CD8-positive, alpha-beta memory T cell (primary cell): ENCODE measurements around the gene ZCCHC7. TPM values are rescaled to one million over a fixed set of nuclear protein-coding genes. Genes with fewer than 3 reads are reported as not detected.
"Not testable (repeated sequence)": the region's sequence is repeated elsewhere in the genome, so short reads cannot be mapped to it uniquely, and the experiment has no call there.

Experiments used
- CTCF ChIA-PET: fragments of 350-600 bp; sonication (Branson Sonifier 250); formaldehyde crosslinking; loops from one replicate; lab custom pipeline; 2021; ENCODE audit warnings: antibody characterized with exemption; lab: Charles Lee
- POLR2A ChIA-PET: fragments of 350-600 bp; sonication (Branson Sonifier 250); formaldehyde crosslinking; loops from one replicate; lab custom pipeline; 2021; ENCODE audit warnings: antibody characterized with exemption; lab: Charles Lee
- DNase-seq, 5 donors: peaks; one replicate each; pipeline versions ENCODE4 v3.0.0 to v3.0.0-alpha.2; 2020 to 2022; ENCODE audit warnings: mixed read lengths in 1 of 5
- H3K27ac ChIP-seq: one replicate; pipeline ENCODE4 v1.7.0; 2013; ENCODE audit warnings: low read depth, mild to moderate bottlenecking, low read length, moderate library complexity
- H3K27me3 ChIP-seq: 2 replicates; pipeline ENCODE4 v1.7.0; 2013; ENCODE audit warnings: low read length, mild to moderate bottlenecking; ENCODE audit not compliant: insufficient read depth, poor library complexity, severe bottlenecking
- H3K36me3 ChIP-seq: 2 replicates; pipeline ENCODE4 v1.7.0; 2013; ENCODE audit warnings: mild to moderate bottlenecking, low read length, moderate library complexity; ENCODE audit not compliant: insufficient read depth
- H3K4me1 ChIP-seq: 2 replicates; pipeline ENCODE4 v1.7.0; 2013; ENCODE audit warnings: mild to moderate bottlenecking, low read length, moderate library complexity; ENCODE audit not compliant: insufficient read depth
- H3K4me3 ChIP-seq: 2 replicates; pipeline ENCODE4 v1.7.0; 2013; ENCODE audit warnings: mild to moderate bottlenecking, low read length
- H3K9me3 ChIP-seq: 2 replicates; pipeline ENCODE4 v1.7.0; 2013; ENCODE audit warnings: mild to moderate bottlenecking, low read length
- H3K27ac Mint-ChIP-seq, 8 donors: one replicate each; pipeline ENCODE4 v1.8.0; 2020 to 2021; ENCODE audit warnings: mixed read lengths in 8 of 8, mild to moderate bottlenecking in 6 of 8, inconsistent platforms in 3 of 8, moderate library complexity in 3 of 8
- H3K27me3 Mint-ChIP-seq, 2 donors: one replicate each; pipeline ENCODE4 v1.8.0; 2020 to 2021; ENCODE audit warnings: mixed read lengths in 2 of 2, mild to moderate bottlenecking in 1 of 2, moderate library complexity in 1 of 2
- H3K36me3 Mint-ChIP-seq, 3 donors: one replicate each; pipeline ENCODE4 v1.8.0; 2020 to 2021; ENCODE audit warnings: mixed read lengths in 3 of 3, inconsistent platforms in 1 of 3, mild to moderate bottlenecking in 1 of 3
- H3K4me1 Mint-ChIP-seq, 3 donors: one replicate each; pipeline ENCODE4 v1.8.0; 2020 to 2021; ENCODE audit warnings: mixed read lengths in 3 of 3, inconsistent platforms in 1 of 3, mild to moderate bottlenecking in 1 of 3
- H3K4me3 Mint-ChIP-seq, 7 donors: one replicate each; pipeline ENCODE4 v1.8.0; 2020 to 2021; ENCODE audit warnings: mixed read lengths in 7 of 7, mild to moderate bottlenecking in 6 of 7, moderate library complexity in 4 of 7, inconsistent platforms in 2 of 7
- H3K9me3 Mint-ChIP-seq, 5 donors: one replicate each; pipeline ENCODE4 v1.8.0; 2020 to 2022; ENCODE audit warnings: mixed read lengths in 5 of 5, mild to moderate bottlenecking in 3 of 5, moderate library complexity in 2 of 5, inconsistent platforms in 1 of 5
- polyA plus RNA-seq: library from polyadenylated mRNA; unstranded; fragments of 300-500 nt; fragmentation: Illumina TruSeq; gene quantifications from one replicate; pipeline ENCODE4 v1.2.3, GENCODE V29; 2021
- total RNA-seq, 2 experiments: library from RNA; stranded (reverse); gene quantifications; one replicate each; pipeline ENCODE4 v1.2.3, GENCODE V29; 2021

Gene ZCCHC7
- total and polyA plus RNA-seq, 3 experiments from 2014 or later = 25.6 to 35.2 (median 27.1) TPM

GRCh38 chr9:37385286-37385685, 264.9 kb downstream of the ZCCHC7 start:
- ChIA-PET CTCF (interaction anchor here (0.9 kb wide), 1 partner anchor 8 kb away, joined by 3 read pairs; no protein-coding TSS in a partner anchor), POLR2A (no interaction called here)
- Histone ChIP-seq H3K27ac (no peak overlapping the region), H3K4me1 (no peaks in the 10 kb centered on the region), H3K4me3 (no peak overlapping the region), H3K27me3 (no peaks in the 10 kb centered on the region), H3K36me3 (no peaks in the 10 kb centered on the region), H3K9me3 (no peaks in the 10 kb centered on the region)
- peaks cover 0 to 7% (median 0%) of the 10 kb centered on the region in 3 donors for H3K36me3 Mint-ChIP-seq
- no peaks in the 10 kb centered on the region for H3K4me1 Mint-ChIP-seq
- peaks cover 0 to 3% of the 10 kb centered on the region in 2 donors for H3K27me3 Mint-ChIP-seq
- H3K27ac Mint-ChIP-seq = no peak overlapping the region
- H3K9me3 Mint-ChIP-seq = no peaks in the 10 kb centered on the region
- H3K4me3 Mint-ChIP-seq = no peak overlapping the region
- no peak for DNase-seq

GRCh38 chr9:37386988-37387387, 266.6 kb downstream of the ZCCHC7 start:
- H3K4me1 ChIP-seq = no peaks in the 10 kb centered on the region
- no peak overlapping the region for H3K4me3 Mint-ChIP-seq
- no peaks in the 10 kb centered on the region for H3K27me3 ChIP-seq
- H3K9me3 Mint-ChIP-seq = no peaks in the 10 kb centered on the region
- H3K27ac ChIP-seq = no peak overlapping the region
- no peak overlapping the region for H3K27ac Mint-ChIP-seq
- H3K36me3 ChIP-seq = no peaks in the 10 kb centered on the region
- CTCF ChIA-PET = no interaction called here
- no peak overlapping the region for H3K4me3 ChIP-seq
- H3K9me3 ChIP-seq = no peaks in the 10 kb centered on the region
- DNase-seq = no peak
- H3K27me3 Mint-ChIP-seq = no peaks in the 10 kb centered on the region
- POLR2A ChIA-PET = no interaction called here
- H3K4me1 Mint-ChIP-seq = peaks cover 1 to 7% (median 3%) of the 10 kb centered on the region in 3 donors
- H3K36me3 Mint-ChIP-seq = peaks cover 0 to 3% (median 0%) of the 10 kb centered on the region in 3 donors

GRCh38 chr9:37390759-37391158, 270.4 kb downstream of the ZCCHC7 start:
- no peak overlapping the region for H3K27ac Mint-ChIP-seq
- peaks cover 0 to 2% of the 10 kb centered on the region in 2 donors for H3K27me3 Mint-ChIP-seq
- H3K4me3 Mint-ChIP-seq = no peak overlapping the region
- peak in 3 of 5 donors; percentile 10 to 13 (median 11) for DNase-seq
- ChIA-PET CTCF (no interaction called here), POLR2A (no interaction called here)
- H3K9me3 Mint-ChIP-seq = no peaks in the 10 kb centered on the region
- H3K4me1 ChIP-seq = no peaks in the 10 kb centered on the region
- H3K36me3 Mint-ChIP-seq = no peaks in the 10 kb centered on the region
- no peaks in the 10 kb centered on the region for H3K36me3 ChIP-seq
- no peak overlapping the region for H3K27ac ChIP-seq
- H3K27me3 ChIP-seq = no peaks in the 10 kb centered on the region
- H3K4me3 ChIP-seq = no peak overlapping the region
- H3K9me3 ChIP-seq = no peaks in the 10 kb centered on the region
- H3K4me1 Mint-ChIP-seq = peaks cover 1 to 7% (median 3%) of the 10 kb centered on the region in 3 donors

- Mint-ChIP-seq H3K4me1 (peaks cover 1 to 7% (median 3%) of the 10 kb centered on the region in 3 donors), H3K27me3 (peaks cover 0 to 2% of the 10 kb centered on the region in 2 donors), H3K4me3 (no peak overlapping the region), H3K36me3 (no peaks in the 10 kb centered on the region), H3K9me3 (no peaks in the 10 kb centered on the region), H3K27ac (no peak overlapping the region)
- Histone ChIP-seq H3K4me3 (no peak overlapping the region), H3K27ac (no peak overlapping the region), H3K4me1 (no peaks in the 10 kb centered on the region), H3K9me3 (no peaks in the 10 kb centered on the region), H3K27me3 (no peaks in the 10 kb centered on the region), H3K36me3 (no peaks in the 10 kb centered on the region)
- POLR2A ChIA-PET = no interaction called here
- CTCF ChIA-PET = interaction anchor here (0.9 kb wide), 1 partner anchor 396 kb away, joined by 3 read pairs; no protein-coding TSS in a partner anchor
- no peak for DNase-seq
Measured at GRCh38 chr9:37392272-37392671, 271.9 kb downstream of the ZCCHC7 start.

- Histone ChIP-seq H3K27me3 (no peaks in the 10 kb centered on the region), H3K4me3 (no peak overlapping the region), H3K36me3 (no peaks in the 10 kb centered on the region), H3K9me3 (no peaks in the 10 kb centered on the region), H3K4me1 (no peaks in the 10 kb centered on the region), H3K27ac (no peak overlapping the region)
- Mint-ChIP-seq H3K27ac (peak overlapping the region in 2 of 8 donors; percentile 50 to 85), H3K36me3 (peaks cover 0 to 4% (median 0%) of the 10 kb centered on the region in 3 donors), H3K9me3 (no peaks in the 10 kb centered on the region), H3K4me1 (peaks cover 1 to 7% (median 3%) of the 10 kb centered on the region in 3 donors), H3K4me3 (no peak overlapping the region), H3K27me3 (peaks cover 0 to 2% of the 10 kb centered on the region in 2 donors)
- ChIA-PET CTCF (interaction anchor here (1.5 kb wide), 2 partner anchors 12 to 17 kb away, joined by 3 read pairs; no protein-coding TSS in a partner anchor), POLR2A (no interaction called here)
- DNase-seq = no peak
Measured at GRCh38 chr9:37395229-37395628, 274.9 kb downstream of the ZCCHC7 start.

GRCh38 chr9:37395663-37396062, 275.3 kb downstream of the ZCCHC7 start:
- ChIA-PET POLR2A (no interaction called here), CTCF (interaction anchor here (1.5 kb wide), 2 partner anchors 12 to 16 kb away, joined by 3 read pairs; no protein-coding TSS in a partner anchor)
- Mint-ChIP-seq H3K4me3 (no peak overlapping the region), H3K9me3 (no peaks in the 10 kb centered on the region), H3K27me3 (peaks cover 0 to 2% of the 10 kb centered on the region in 2 donors), H3K36me3 (peaks cover 0 to 4% (median 0%) of the 10 kb centered on the region in 3 donors), H3K4me1 (peaks cover 1 to 4% (median 3%) of the 10 kb centered on the region in 3 donors), H3K27ac (no peak overlapping the region)
- H3K36me3 ChIP-seq = no peaks in the 10 kb centered on the region
- no peak overlapping the region for H3K27ac ChIP-seq
- no peaks in the 10 kb centered on the region for H3K9me3 ChIP-seq
- no peaks in the 10 kb centered on the region for H3K4me1 ChIP-seq
- no peak overlapping the region for H3K4me3 ChIP-seq
- H3K27me3 ChIP-seq = no peaks in the 10 kb centered on the region
- no peak for DNase-seq

GRCh38 chr9:37397948-37398347, 277.6 kb downstream of the ZCCHC7 start:
- CTCF ChIA-PET, DNase-seq, POLR2A ChIA-PET: not testable (repeated sequence)

GRCh38 chr9:37398464-37399025, 278.2 kb downstream of the ZCCHC7 start:
- Histone ChIP-seq H3K36me3 (no peaks in the 10 kb centered on the region), H3K27me3 (no peaks in the 10 kb centered on the region), H3K9me3 (no peaks in the 10 kb centered on the region), H3K27ac (no peak overlapping the region), H3K4me1 (no peaks in the 10 kb centered on the region), H3K4me3 (no peak overlapping the region)
- ChIA-PET CTCF (no interaction called here), POLR2A (no interaction called here)
- no peak overlapping the region for H3K27ac Mint-ChIP-seq
- no peaks in the 10 kb centered on the region for H3K4me1 Mint-ChIP-seq
- peaks cover 0 to 7% of the 10 kb centered on the region in 2 donors for H3K27me3 Mint-ChIP-seq
- no peak overlapping the region for H3K4me3 Mint-ChIP-seq
- H3K36me3 Mint-ChIP-seq = peaks cover 0 to 4% (median 0%) of the 10 kb centered on the region in 3 donors
- no peaks in the 10 kb centered on the region for H3K9me3 Mint-ChIP-seq
- no peak for DNase-seq

More at GRCh38 chr9:37397948-37398347, 277.6 kb downstream of the ZCCHC7 start:
- not testable (repeated sequence) for H3K27ac Mint-ChIP-seq, H3K9me3 Mint-ChIP-seq, H3K4me1 Mint-ChIP-seq, H3K4me3 ChIP-seq, H3K36me3 Mint-ChIP-seq, H3K27me3 ChIP-seq, H3K4me3 Mint-ChIP-seq, H3K4me1 ChIP-seq, H3K27ac ChIP-seq, H3K36me3 ChIP-seq, H3K27me3 Mint-ChIP-seq, H3K9me3 ChIP-seq
